Neural progenitor cell (in vitro differentiated cells): Measurements from ENCODE around the gene REPIN1.

Experiments used
- EZH2 ChIP-seq: fragments of 200-600 bp; sonication (generic); IDR thresholded peaks from 2 replicates; pipeline ENCODE4 v1.6.1; 2017; ENCODE audit warnings: antibody characterized with exemption, mild to moderate bottlenecking, moderate library complexity
- EZH2phosphoT487 ChIP-seq: fragments of 200-600 bp; sonication (generic); IDR thresholded peaks from 2 replicates; pipeline ENCODE4 v1.6.1; 2017; ENCODE audit warnings: antibody characterized with exemption
- TF ChIP-seq, protein P1 (sequence below): fragments of 200-600 bp; sonication (generic); IDR thresholded peaks from 2 replicates; pipeline ENCODE4 v1.5.1; 2017; ENCODE audit warnings: antibody characterized with exemption, mild to moderate bottlenecking

DNA sequence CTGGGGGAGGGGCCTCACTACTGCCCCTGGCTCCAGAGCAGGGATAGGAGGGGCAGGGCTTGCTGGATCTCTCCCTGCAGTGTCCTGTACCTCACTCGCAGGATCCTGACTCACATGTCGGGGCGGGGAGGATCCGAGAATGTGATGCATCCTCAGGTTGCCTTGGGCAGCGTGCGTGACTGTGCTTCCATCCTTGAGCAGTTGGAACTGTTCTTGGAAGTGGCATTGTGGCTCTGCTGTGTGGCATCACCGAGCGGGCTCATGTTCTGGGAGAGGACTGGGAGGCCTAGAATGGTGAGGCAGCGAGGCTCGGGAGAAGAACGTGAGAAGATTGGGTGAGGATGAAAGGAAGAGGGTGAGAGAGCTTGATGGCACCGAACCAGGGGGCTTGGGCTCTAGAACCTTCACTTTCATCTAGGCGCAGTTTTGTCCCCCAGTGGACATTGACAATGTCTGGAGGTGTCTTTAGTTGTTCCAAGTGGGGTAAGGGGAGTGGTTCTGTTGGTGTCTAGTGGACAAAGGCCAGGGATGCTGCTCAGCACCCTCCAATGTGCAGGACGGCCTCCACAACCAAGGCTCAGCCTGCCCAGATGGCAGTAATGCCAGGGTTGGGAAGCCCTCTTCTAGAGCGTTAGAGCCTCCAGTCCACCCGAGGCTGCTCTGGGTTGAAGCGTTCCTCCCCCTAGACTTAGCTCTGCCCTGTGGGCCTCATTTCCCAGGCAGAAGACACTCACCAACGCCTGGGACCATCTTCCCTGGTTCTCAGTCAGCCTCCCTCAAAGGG lies 35.6 kb upstream of the REPIN1 start:
- TF ChIP-seq, protein P1, sequence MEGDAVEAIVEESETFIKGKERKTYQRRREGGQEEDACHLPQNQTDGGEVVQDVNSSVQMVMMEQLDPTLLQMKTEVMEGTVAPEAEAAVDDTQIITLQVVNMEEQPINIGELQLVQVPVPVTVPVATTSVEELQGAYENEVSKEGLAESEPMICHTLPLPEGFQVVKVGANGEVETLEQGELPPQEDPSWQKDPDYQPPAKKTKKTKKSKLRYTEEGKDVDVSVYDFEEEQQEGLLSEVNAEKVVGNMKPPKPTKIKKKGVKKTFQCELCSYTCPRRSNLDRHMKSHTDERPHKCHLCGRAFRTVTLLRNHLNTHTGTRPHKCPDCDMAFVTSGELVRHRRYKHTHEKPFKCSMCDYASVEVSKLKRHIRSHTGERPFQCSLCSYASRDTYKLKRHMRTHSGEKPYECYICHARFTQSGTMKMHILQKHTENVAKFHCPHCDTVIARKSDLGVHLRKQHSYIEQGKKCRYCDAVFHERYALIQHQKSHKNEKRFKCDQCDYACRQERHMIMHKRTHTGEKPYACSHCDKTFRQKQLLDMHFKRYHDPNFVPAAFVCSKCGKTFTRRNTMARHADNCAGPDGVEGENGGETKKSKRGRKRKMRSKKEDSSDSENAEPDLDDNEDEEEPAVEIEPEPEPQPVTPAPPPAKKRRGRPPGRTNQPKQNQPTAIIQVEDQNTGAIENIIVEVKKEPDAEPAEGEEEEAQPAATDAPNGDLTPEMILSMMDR, result no peak
- no peak for TF ChIP-seq EZH2
- TF ChIP-seq EZH2phosphoT487, result no peak
